ENCODE data around the gene NSMCE4A.

- TF ChIP-seq CTCF (IDR thresholded peaks at IDR 0.05) (no peak), USF2 (CRISPR knock-in tag; IDR thresholded peaks at IDR 0.05) (no peak), TCF7 (CRISPR knock-in tag; IDR thresholded peaks at IDR 0.05; ENCODE audit: low read depth) (no peak), ESRRA (CRISPR knock-in tag; IDR thresholded peaks at IDR 0.05; ENCODE audit: borderline replicate concordance) (no peak), NFE2L1 (CRISPR knock-in tag; IDR thresholded peaks at IDR 0.05) (no peak), CBFB (CRISPR knock-in tag; IDR thresholded peaks at IDR 0.05; ENCODE audit: low read depth) (no peak), ZNF512 (CRISPR knock-in tag; IDR thresholded peaks at IDR 0.05; ENCODE audit: borderline replicate concordance) (no peak), ATF1 (CRISPR knock-in tag; IDR thresholded peaks at IDR 0.05) (no peak), NR2C2 (CRISPR knock-in tag; IDR thresholded peaks at IDR 0.05) (no peak), FOXJ3 (CRISPR knock-in tag; IDR thresholded peaks at IDR 0.05; ENCODE audit: borderline replicate concordance) (no peak), NFYB (CRISPR knock-in tag; conservative IDR thresholded peaks at IDR 0.05; ENCODE audit: low read depth) (no peak), MAX (CRISPR knock-in tag; IDR thresholded peaks at IDR 0.05) (no peak), AFF4 (CRISPR knock-in tag; IDR thresholded peaks at IDR 0.05; ENCODE audit: borderline replicate concordance) (no peak)
Observed at GRCh38 chr10:121919666-121920065, 55.4 kb downstream of the NSMCE4A start.
